Gastrocnemius medialis (tissue), 4 donors: ENCODE results near the gene ZBTB2. TPM values are rescaled to one million over a fixed set of nuclear protein-coding genes. Genes with fewer than 3 reads are reported as not detected.

ENCODE experiments used
- ATAC-seq, 2 donors: fragments of 150-250 bp; one replicate each; pipeline ENCODE4 v1.9.1; 2016
- DNase-seq, 2 donors: peaks; one replicate each; pipeline ENCODE4 v3.0.0-alpha.2; 2019
- H3K27ac ChIP-seq, 4 donors: fragments of 200-600 bp; sonication (generic); 1 replicate in 1 of 4; 2 replicates in 3 of 4; pipeline ENCODE4 v1.5.1; 2016 to 2018; ENCODE audit warnings: mild to moderate bottlenecking in 2 of 4, moderate library complexity in 1 of 4
- H3K27me3 ChIP-seq, 3 donors: fragments of 200-600 bp; sonication (generic) in 2 of 3; 1 replicate in 1 of 3; 2 replicates in 2 of 3; pipeline versions ENCODE4 v1.5.1 to v1.6.0; 2016 to 2019; ENCODE audit warnings: mild to moderate bottlenecking in 1 of 3, moderate library complexity in 1 of 3
- H3K36me3 ChIP-seq, 2 donors: fragments of 200-600 bp; sonication (generic) in 1 of 2; one replicate each; pipeline ENCODE4 v1.5.1; 2017 to 2018
- H3K4me1 ChIP-seq, 2 donors: fragments of 200-600 bp; sonication (generic) in 1 of 2; one replicate each; pipeline ENCODE4 v1.5.1; 2016 to 2017; ENCODE audit warnings: mild to moderate bottlenecking in 2 of 2
- H3K4me3 ChIP-seq, 4 donors: fragments of 200-600 bp; sonication (generic) in 3 of 4; 1 replicate in 1 of 4; 2 replicates in 3 of 4; pipeline ENCODE4 v1.5.1; 2016 to 2019; ENCODE audit warnings: mild to moderate bottlenecking in 2 of 4
- H3K9me3 ChIP-seq, 3 donors: fragments of 200-600 bp; sonication (generic) in 2 of 3; 1 replicate in 1 of 3; 2 replicates in 2 of 3; pipeline ENCODE4 v1.5.1; 2016 to 2019
- POLR2A ChIP-seq, 2 donors: fragments of 450-650 bp; IDR thresholded peaks; one replicate each; pipeline ENCODE4 v1.6.1; 2017; ENCODE audit warnings: antibody characterized with exemption in 2 of 2, mild to moderate bottlenecking in 2 of 2, moderate library complexity in 2 of 2
- in situ Hi-C, 4 donors: fragments of 200-750 bp; cut with MboI; loops; one replicate each; pipeline versions ENCODE4 v1.15.0 to v1.8.0; 2017; ENCODE audit warnings: low sequenced_read_pairs in 4 of 4
- intact Hi-C: fragments of 100-400 bp; cut with DNase I; formaldehyde crosslinking; loops from one replicate; pipeline ENCODE4 v1.15.1; 2023; ENCODE audit warnings: low total_unique reads
- total RNA-seq, 4 donors: library from RNA; depleted of rRNA; stranded (reverse); fragments of >200 nt; gene quantifications; one replicate each; pipeline versions ENCODE4 v1.1.0 to v1.2.3, GENCODE V29; 2016
- TF ChIP-seq, protein P1 (sequence below), 5 experiments: fragments of 450-650 bp in 3 of 5; fragments of 200-600 bp in 2 of 5; sonication (generic) in 2 of 5; IDR thresholded peaks in 4 of 5; conservative IDR thresholded peaks in 1 of 5; 1 replicate in 4 of 5; 2 replicates in 1 of 5; pipeline ENCODE4 v1.5.1; 2016 to 2019; ENCODE audit warnings: antibody characterized with exemption in 5 of 5, mild to moderate bottlenecking in 3 of 5, moderate library complexity in 3 of 5

ZBTB2 gene
- total RNA-seq, 4 donors from 2014 or later = 9.6 to 18.5 (median 14.3) TPM

DNA sequence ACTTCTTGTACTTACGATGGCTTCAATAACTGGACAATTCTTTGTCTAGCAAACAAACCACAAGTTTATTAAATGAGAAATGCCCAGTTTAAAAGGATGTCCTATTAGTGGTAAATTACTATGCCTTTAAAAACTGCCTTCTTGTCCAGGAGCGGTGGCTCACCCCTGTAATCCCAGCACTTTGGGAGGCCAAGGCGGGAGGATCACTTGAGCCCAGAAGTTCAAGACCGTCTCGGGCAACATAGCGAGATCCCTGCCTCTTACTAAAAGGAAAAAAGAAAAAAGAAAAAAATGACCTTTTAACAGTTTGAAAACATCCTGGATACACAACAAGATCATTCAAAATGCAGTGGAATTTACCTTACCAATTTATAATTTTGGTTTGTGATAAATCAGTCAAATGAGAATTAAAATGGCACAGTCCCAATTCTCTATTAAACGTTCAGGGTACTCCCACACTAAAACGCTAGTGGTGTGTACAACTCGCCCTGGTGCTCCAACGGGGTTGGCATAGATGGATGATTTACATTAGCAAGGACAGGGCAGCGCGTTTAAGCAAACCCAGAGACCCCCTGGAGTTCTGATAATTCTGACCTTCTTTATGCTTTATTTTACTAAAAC is 2.3 kb downstream of the ZBTB2 start:
- intact Hi-C loops = no loop called here

DNA sequence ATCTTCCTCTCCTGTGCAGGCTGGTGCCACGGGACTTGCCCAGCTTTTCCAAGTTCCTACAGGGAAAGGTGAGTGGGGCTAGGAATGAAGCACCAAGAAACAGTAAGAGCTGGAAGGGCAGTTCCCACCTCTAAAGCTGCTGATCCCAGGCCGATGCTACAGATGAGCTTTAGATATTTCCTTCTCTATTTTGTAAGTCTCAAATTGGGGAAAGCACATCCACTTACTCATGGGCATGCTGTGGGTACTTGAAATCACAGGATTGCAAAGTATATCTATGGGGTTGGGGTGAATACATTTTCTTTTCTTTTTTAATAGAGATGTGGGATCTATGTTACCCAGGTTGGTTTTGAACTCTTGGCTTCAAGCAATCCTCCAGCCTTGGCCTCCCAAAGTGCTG is 3.1 kb downstream of the ZBTB2 start:
- intact Hi-C loops = no loop called here
- Histone ChIP-seq H3K9me3 (no peaks in the 10 kb centered on the region), H3K27me3 (no peaks in the 10 kb centered on the region), H3K4me3 (no peak overlapping the region), H3K27ac (peak overlapping the region; percentile 94 to 100 (median 99)), H3K36me3 (no peaks in the 10 kb centered on the region), H3K4me1 (peaks cover 30 to 40% of the 10 kb centered on the region in 2 donors)
- TF ChIP-seq POLR2A (IDR thresholded peaks at IDR 0.05) = no peak
- TF ChIP-seq, protein P1, sequence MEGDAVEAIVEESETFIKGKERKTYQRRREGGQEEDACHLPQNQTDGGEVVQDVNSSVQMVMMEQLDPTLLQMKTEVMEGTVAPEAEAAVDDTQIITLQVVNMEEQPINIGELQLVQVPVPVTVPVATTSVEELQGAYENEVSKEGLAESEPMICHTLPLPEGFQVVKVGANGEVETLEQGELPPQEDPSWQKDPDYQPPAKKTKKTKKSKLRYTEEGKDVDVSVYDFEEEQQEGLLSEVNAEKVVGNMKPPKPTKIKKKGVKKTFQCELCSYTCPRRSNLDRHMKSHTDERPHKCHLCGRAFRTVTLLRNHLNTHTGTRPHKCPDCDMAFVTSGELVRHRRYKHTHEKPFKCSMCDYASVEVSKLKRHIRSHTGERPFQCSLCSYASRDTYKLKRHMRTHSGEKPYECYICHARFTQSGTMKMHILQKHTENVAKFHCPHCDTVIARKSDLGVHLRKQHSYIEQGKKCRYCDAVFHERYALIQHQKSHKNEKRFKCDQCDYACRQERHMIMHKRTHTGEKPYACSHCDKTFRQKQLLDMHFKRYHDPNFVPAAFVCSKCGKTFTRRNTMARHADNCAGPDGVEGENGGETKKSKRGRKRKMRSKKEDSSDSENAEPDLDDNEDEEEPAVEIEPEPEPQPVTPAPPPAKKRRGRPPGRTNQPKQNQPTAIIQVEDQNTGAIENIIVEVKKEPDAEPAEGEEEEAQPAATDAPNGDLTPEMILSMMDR (IDR thresholded peaks at IDR 0.05 in 4 of 5, conservative IDR thresholded peaks at IDR 0.05 in 1 of 5) = no peak
- in situ Hi-C loops = no loop called here
- ATAC-seq = no peak
- DNase-seq = no peak

More for the DNA sequence above, 2.3 kb downstream of the ZBTB2 start:
- in situ Hi-C loops = no loop called here
- no peak for DNase-seq
- no peaks in the 10 kb centered on the region for H3K27me3 ChIP-seq
- ATAC-seq = no peak
- no peaks in the 10 kb centered on the region for H3K36me3 ChIP-seq
- no peaks in the 10 kb centered on the region for H3K9me3 ChIP-seq
- H3K4me3 ChIP-seq = peak overlapping the region; percentile 81 to 96 (median 91)
- H3K27ac ChIP-seq = peak overlapping the region; percentile 94 to 100 (median 99)
- peaks cover 39 to 49% of the 10 kb centered on the region in 2 donors for H3K4me1 ChIP-seq
- TF ChIP-seq, protein P1 (IDR thresholded peaks at IDR 0.05 in 4 of 5, conservative IDR thresholded peaks at IDR 0.05 in 1 of 5) = no peak
- no peak for TF ChIP-seq POLR2A (IDR thresholded peaks at IDR 0.05)

DNA sequence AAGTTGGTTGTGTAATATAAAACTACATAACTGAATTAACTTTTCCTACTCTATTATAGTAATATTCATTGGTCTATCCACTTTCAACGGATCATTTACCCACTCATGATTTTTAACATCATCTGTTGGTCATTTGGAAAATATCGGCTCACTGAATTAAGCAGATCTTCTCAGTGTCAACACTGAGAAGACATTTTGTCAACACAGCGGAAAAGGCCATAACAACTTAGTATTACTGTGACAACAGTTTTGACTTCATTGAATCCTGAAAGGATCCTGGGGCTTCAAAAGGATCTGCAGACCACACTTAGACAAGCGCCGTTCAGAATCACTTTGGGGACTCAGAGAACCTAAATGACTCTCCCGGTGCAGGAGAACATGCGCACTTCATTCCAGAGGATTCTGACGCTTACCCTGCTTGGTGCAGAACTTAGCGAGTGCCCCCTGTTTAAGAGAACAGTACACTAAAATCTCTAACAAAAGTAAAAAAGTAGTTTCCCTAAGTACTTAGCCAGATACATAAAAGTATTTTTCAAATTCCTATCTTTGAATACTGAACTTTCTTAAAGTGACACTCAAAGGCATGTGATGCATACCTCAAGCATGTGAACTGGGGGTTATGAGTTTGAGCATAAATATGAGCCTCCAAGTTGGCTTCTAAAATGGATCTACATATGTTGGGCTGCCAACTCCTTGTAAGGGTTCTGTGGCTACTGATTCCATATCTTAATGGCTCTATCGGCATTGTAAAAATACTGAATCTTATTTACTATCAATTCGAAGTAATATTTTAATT is 4.0 kb downstream of the ZBTB2 start:
- no peak for ATAC-seq
- no peak for DNase-seq
- no peaks in the 10 kb centered on the region for H3K27me3 ChIP-seq
- H3K27ac ChIP-seq = peak overlapping the region; percentile 94 to 100 (median 99)
- no peak for TF ChIP-seq POLR2A (IDR thresholded peaks at IDR 0.05)
- TF ChIP-seq, protein P1 (IDR thresholded peaks at IDR 0.05 in 4 of 5, conservative IDR thresholded peaks at IDR 0.05 in 1 of 5) = no peak
- in situ Hi-C loops (no loop called here), intact Hi-C loops (no loop called here)
- no peak overlapping the region for H3K4me3 ChIP-seq
- H3K4me1 ChIP-seq = peaks cover 21 to 31% of the 10 kb centered on the region in 2 donors
- H3K36me3 ChIP-seq = no peaks in the 10 kb centered on the region
- H3K9me3 ChIP-seq = no peaks in the 10 kb centered on the region

DNA sequence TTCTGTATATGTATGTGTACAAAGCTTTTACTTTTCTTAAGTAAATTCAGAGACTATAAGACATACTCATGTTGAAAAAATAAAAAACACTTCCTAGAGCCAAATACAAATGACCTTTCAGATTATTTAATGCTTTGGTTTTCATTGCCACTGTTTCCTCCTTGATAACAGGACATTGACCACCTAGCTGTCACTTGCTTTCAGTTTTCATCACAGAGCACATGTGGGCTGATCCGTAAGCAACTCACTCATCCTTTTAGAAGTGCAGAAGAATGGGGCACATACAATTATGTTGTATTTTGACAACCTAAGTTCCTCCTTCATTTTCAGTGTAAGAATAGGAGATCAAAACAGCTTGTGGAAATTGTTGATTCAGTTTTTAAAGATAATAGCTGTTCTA is 6.2 kb downstream of the ZBTB2 start:
- Histone ChIP-seq H3K4me3 (no peak overlapping the region), H3K27ac (no peak overlapping the region), H3K27me3 (no peaks in the 10 kb centered on the region), H3K9me3 (no peaks in the 10 kb centered on the region), H3K4me1 (peaks cover 20 to 24% of the 10 kb centered on the region in 2 donors), H3K36me3 (no peaks in the 10 kb centered on the region)
- in situ Hi-C loops (no loop called here), intact Hi-C loops (no loop called here)
- DNase-seq (no peak), ATAC-seq (no peak)
- TF ChIP-seq, protein P1 (IDR thresholded peaks at IDR 0.05 in 4 of 5, conservative IDR thresholded peaks at IDR 0.05 in 1 of 5) = no peak
- no peak for TF ChIP-seq POLR2A (IDR thresholded peaks at IDR 0.05)
